Kasumi-1 (cell line): ENCODE data around the gene PHF3.
"Not testable (repeated sequence)": the region's sequence is repeated elsewhere in the genome, so short reads cannot be mapped to it uniquely, and the experiment has no call there.

Source experiments
- DNase-seq, 2 experiments: peaks; one replicate each; lab custom pipeline; 2025; lab: John Stamatoyannopoulos, UW

The PHF3 gene

DNA sequence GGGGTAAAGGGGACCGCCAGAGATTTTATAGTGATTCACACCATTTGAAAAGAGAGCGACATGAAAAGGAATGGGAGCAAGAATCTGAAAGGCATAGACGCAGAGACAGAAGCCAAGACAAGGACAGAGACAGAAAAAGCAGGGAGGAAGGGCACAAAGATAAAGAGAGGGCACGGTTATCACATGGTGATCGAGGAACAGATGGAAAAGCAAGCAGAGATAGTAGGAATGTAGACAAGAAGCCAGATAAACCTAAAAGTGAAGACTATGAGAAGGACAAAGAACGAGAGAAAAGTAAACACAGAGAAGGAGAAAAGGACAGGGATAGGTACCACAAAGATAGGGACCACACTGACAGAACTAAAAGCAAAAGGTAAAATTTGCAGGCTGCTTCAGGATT, 77.7 kb downstream of the PHF3 start:
- DNase-seq = no peak

GRCh38 chr6:63714091-63714490, 78.5 kb downstream of the PHF3 start:
- no peak for DNase-seq

GRCh38 chr6:63716169-63716568, 80.6 kb downstream of the PHF3 start:
- no peak for DNase-seq

DNA sequence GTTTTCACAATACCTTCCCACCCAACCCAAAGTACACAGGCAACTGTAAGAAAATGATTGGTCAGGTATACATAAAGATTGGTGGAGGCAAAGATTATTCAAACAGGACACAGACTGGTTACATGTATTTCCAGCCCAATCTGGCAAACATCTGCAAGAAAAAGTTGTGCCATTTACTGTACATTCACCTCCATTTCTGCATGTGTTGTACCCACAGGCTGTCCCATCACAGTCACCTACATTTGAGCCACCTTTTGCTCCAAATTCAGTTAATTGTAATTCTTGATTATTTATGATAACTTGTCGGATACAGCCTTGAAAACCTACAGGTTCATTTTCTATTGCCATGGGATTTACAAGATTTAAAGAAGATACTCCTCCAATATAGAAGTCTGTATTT, 85.6 kb downstream of the PHF3 start:
- no peak for DNase-seq

- no peak for DNase-seq
These were observed 89.1 kb downstream of the PHF3 start for GRCh38 chr6:63724721-63725120.

GRCh38 chr6:63730311-63730710, 94.7 kb downstream of the PHF3 start:
- no peak for DNase-seq

GRCh38 chr6:63731930-63732329, 96.3 kb downstream of the PHF3 start:
- no peak for DNase-seq

DNA sequence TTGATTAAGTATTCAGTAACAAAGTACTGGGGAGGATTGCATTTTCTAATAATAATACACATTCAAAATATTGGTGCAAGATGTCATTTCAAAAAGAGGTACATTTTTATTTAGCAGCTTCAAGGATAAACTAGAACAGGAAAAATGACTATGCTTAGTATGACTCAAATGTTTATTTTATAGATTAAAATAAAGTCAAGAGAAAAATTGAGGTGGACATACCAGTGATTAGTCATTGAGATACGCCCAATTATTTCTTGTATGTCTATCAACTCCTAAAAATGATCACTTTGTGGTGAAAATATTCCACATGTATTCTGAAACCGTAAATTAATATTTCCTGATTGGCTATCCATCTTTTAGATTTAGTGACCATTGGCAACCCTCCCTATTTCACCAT, 96.7 kb downstream of the PHF3 start:
- no peak for DNase-seq

DNA sequence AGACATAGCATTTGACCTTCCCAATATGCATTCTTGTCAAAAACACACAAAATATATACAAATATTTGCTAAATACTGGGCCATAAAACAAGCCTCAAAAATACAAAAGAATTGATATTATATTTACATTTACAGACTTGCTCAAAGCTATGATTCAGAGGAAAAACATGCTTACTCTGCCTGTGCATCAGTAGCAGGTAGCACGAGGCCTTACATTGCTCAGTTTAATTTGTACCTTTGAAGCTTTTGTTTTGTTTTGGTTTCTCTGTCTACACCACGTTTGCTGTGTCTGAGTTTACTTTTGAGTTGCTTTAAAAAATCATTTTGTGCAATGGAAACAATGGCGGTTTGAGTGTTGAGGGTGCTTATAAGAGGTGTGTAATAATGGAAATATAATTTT, 99.3 kb downstream of the PHF3 start:
- no peak for DNase-seq

DNA sequence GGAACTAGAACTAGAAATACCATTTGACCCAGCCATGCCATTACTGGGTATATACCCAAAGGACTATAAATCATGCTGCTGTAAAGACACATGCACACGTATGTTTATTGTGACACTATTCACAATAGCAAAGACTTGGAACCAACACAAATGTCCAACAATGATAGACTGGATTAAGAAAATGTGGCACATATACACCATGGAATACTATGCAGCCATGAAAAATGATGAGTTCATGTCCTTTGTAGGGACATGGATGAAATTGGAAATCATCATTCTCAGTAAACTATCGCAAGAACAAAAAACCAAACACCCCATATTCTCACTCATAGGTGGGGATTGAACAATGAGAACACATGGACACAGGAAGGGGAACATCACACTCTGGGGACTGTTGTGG, 102.6 kb downstream of the PHF3 start:
- DNase-seq = not testable (repeated sequence)

DNA sequence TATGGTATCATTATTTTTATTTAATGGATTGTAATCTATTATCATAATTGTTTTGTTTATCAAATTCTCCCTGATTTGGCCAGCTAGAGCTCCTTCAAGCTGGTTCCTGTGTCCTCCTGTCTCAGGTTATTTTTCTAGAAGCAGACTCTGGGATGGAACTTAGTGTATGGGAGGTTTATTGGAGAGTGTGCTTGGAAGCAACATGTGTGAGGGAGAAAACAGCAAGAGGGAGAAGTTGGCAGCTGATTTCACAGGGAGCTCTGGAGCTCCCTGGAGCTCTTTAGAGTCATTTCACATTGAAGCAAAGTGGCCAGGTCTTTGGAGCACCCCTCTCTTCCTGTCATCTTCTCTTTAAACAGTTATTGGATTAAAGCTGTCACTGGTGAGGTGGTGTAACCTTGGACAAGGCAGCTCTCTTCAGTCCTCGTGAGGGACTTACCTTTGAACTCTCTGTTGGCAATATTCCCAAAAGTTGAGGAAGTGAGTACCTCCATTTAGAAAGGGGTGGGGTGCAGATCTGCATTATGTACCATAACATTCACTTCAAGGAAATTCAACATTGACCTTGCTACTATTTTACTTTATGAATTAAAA, 103.6 kb downstream of the PHF3 start:
- no peak for DNase-seq

DNA sequence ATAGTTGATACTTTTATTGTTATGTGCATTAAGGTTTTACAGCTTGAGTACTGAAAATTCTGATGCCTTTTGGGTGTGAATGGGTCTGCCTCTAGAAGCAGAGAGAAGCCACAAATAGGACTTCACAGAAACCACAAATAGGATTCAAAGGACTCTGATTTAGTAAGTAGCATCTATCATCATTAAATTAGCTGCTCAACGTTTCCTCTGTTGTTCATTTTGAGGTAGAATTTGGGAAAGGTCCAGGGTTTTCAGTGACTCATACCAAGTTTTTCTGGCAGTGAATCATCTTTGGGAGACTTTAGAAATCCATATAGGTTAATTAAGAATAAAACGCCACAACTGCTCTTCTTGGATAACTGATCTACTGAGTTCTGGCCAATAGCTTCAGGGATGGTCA, 105.1 kb downstream of the PHF3 start:
- DNase-seq = no peak

DNA sequence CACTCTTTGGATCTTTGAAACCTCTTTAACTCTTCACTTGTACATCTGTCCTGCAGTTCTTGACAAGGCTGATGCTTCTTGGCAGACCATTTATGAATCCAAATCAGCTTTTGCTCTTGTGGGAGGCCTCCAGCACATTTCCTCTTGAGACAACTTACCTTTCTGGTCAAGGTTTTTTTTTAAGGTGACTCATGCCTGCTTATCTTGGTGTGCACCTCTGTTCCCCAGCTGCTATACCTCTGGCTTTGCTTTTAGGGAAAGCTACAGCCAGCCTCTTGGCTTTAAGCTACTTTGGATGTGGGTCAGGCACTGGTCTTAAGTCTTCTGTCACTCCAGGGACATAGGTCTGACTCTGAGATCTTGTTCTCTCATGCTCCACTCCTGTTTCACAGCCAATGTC, 106.5 kb downstream of the PHF3 start:
- DNase-seq = no peak

GRCh38 chr6:63743691-63744090, 108.1 kb downstream of the PHF3 start:
- DNase-seq = no peak

DNA sequence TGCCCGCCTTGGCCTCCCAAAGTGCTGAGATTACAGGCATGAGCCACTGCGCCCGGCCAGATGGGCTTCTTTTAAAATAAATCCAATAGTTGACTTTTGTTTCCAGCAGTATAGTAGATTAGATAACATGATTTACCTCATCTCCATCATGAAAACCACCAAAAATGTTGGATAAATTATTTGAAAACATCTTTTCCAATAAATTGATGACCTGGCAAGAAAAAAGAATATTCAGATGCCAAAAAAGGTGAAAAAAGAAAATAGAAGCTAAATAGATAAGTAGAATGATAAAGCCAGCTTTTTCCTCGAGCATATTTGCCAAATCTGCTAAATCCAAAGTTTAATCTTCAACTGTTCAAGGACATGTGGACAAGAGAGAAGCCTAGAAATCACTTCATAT, 109.2 kb downstream of the PHF3 start:
- DNase-seq = no peak

DNA sequence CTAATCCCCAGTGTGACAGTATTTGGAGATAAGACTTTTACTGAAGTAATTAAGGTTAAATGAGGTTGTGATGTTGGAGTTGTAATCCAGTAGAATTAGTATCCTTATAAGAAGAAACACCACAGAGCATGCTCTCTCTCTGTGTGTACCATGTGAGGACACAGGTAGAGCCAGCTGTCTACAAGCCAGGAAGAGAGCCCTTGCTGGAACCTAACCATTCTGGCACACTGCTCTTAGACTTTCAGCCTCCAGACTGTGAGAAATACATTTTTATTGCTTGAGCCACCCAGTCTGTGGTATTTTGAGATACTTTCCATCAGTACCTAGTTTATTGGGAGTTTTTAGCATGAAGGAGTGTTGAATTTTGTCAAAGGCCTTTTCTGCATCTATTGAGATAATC, 110.2 kb downstream of the PHF3 start:
- no peak for DNase-seq

GRCh38 chr6:63750400-63750799, 114.8 kb downstream of the PHF3 start:
- DNase-seq = no peak

- DNase-seq = not testable (repeated sequence)
These were observed 121.7 kb downstream of the PHF3 start for GRCh38 chr6:63757275-63757674.

DNA sequence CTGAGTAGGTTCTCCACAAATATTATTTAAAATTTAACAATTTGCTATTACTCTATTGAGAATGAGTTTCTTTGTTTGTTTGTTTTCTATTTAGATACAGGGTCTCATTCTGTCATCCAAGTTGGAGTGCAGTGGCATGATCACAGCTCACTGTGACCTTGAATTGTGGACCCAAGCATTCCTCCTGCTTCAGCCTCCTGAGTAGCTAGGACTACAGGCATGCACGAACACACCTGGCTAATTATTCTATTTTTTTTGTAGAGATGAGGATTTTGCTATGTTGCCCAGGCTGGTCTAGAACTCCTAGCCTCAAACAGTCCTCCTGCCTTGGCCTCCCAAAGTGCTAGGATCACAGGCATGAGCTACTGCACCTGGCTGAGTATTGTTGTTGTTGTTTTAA, 122.2 kb downstream of the PHF3 start:
- DNase-seq = no peak

GRCh38 chr6:63759605-63760105, 124.1 kb downstream of the PHF3 start:
- no peak for DNase-seq

- DNase-seq = no peak
These were observed 124.6 kb downstream of the PHF3 start for GRCh38 chr6:63760199-63760598.

- DNase-seq = peak; percentile 64 to 78
These were observed 128.8 kb downstream of the PHF3 start for GRCh38 chr6:63764318-63764916.
